Measurements from ENCODE around the gene GPR78.

DNA sequence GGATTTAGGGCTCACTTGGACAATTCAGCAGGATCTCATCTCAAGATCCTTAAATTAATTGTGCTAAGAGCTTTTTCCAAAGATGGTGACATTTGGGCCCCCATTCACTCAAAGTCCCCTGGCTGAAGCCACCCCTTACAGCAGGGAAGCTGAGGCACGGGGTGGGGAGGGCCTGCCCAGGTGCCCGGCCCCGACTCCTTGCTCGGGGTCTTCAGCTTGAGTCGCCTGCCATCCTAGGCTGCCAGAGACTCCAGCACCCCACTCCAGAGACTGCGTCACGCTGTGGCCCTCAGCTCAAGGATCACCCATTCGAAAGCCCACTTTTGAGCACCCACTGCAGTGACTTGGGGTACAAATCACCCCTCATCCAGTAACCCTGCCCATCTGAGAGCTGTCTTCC lies 39.2 kb upstream of the GPR78 start:
- TF ChIP-seq, protein P1, sequence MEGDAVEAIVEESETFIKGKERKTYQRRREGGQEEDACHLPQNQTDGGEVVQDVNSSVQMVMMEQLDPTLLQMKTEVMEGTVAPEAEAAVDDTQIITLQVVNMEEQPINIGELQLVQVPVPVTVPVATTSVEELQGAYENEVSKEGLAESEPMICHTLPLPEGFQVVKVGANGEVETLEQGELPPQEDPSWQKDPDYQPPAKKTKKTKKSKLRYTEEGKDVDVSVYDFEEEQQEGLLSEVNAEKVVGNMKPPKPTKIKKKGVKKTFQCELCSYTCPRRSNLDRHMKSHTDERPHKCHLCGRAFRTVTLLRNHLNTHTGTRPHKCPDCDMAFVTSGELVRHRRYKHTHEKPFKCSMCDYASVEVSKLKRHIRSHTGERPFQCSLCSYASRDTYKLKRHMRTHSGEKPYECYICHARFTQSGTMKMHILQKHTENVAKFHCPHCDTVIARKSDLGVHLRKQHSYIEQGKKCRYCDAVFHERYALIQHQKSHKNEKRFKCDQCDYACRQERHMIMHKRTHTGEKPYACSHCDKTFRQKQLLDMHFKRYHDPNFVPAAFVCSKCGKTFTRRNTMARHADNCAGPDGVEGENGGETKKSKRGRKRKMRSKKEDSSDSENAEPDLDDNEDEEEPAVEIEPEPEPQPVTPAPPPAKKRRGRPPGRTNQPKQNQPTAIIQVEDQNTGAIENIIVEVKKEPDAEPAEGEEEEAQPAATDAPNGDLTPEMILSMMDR (IDR thresholded peaks at IDR 0.05), result no peak
- no peak for TF ChIP-seq POLR2A (IDR thresholded peaks at IDR 0.05)
